NT2/D1 (cell line): ENCODE measurements around the gene EPOP.

Experiments used
- YY1 ChIP-seq: IDR thresholded peaks from 2 replicates; pipeline ENCODE4 v1.6.1; 2011; ENCODE audit not compliant: insufficient read length, insufficient read depth
- ZNF274 ChIP-seq: IDR thresholded peaks from 2 replicates; pipeline ENCODE4 v1.6.1; 2011; ENCODE audit warnings: mild to moderate bottlenecking, low read depth, low read length

GRCh38 chr17:38719943-38720641, 45.3 kb upstream of the EPOP start:
- TF ChIP-seq YY1 (no peak), ZNF274 (no peak)
